ENCODE measurements around the gene OXER1. TPM values are rescaled to one million over a fixed set of nuclear protein-coding genes. Genes with fewer than 3 reads are reported as not detected.
A peak's percentile ranks its signal among the peaks of the same experiment; 100 is the strongest.

The OXER1 gene
- total RNA-seq, 6 donors from 2014 or later: 0.22 to 3.1 (median 1.3) TPM

- H3K9me3 ChIP-seq: no peaks in the 10 kb centered on the region
- no peaks in the 10 kb centered on the region for H3K27me3 ChIP-seq
- H3K36me3 ChIP-seq: peaks cover 0 to 5% (median 0%) of the 10 kb centered on the region in 4 donors
- peaks cover 0 to 19% (median 11%) of the 10 kb centered on the region in 4 donors for H3K4me1 ChIP-seq
- WGBS, 2 donors: 84 to 87% methylated on average over 2 of the region's 2 CpGs
- no peak for TF ChIP-seq POLR2A (IDR thresholded peaks at IDR 0.05)
- peak in 1 of 4 donors; percentile 9 for TF ChIP-seq EP300 (IDR thresholded peaks at IDR 0.05)
- ATAC-seq (ENCODE audit: low FRiP score in 2 of 2) (peak in 1 of 2 donors; percentile 9), DNase-seq (peak in 1 of 2 donors; percentile 36)
- H3K4me3 ChIP-seq: no peak overlapping the region
- H3K27ac ChIP-seq: no peak overlapping the region
These were observed 39.0 kb downstream of the OXER1 start for GRCh38 chr2:42724886-42725285.

- no peak for TF ChIP-seq POLR2AphosphoS5 (IDR thresholded peaks at IDR 0.05)
- no peak for TF ChIP-seq CTCF (IDR thresholded peaks at IDR 0.05)
- no peak for TF ChIP-seq POLR2A (IDR thresholded peaks at IDR 0.05)
- TF ChIP-seq EP300 (IDR thresholded peaks at IDR 0.05): no peak
- Histone ChIP-seq H3K27ac (no peak overlapping the region), H3K4me1 (peaks cover 0 to 19% (median 11%) of the 10 kb centered on the region in 4 donors), H3K27me3 (no peaks in the 10 kb centered on the region), H3K36me3 (peaks cover 0 to 5% (median 0%) of the 10 kb centered on the region in 4 donors), H3K9me3 (no peaks in the 10 kb centered on the region), H3K4me3 (no peak overlapping the region)
- no peak for DNase-seq
- ATAC-seq (ENCODE audit: low FRiP score in 2 of 2): no peak
These were observed 40.5 kb downstream of the OXER1 start for GRCh38 chr2:42723465-42723864.

- Histone ChIP-seq H3K36me3 (peaks cover 0 to 5% (median 0%) of the 10 kb centered on the region in 4 donors), H3K9me3 (no peaks in the 10 kb centered on the region), H3K4me1 (peaks cover 0 to 19% (median 11%) of the 10 kb centered on the region in 4 donors), H3K27ac (peak overlapping the region in 3 of 4 donors; percentile 27 to 61 (median 54)), H3K4me3 (peak overlapping the region in 1 of 4 donors; percentile 8), H3K27me3 (no peaks in the 10 kb centered on the region)
- ATAC-seq (ENCODE audit: low FRiP score in 2 of 2): peak; percentile 89
- peak in 1 of 2 donors; percentile 88 for DNase-seq
- WGBS, 2 donors: 46 to 50% methylated on average over 7 of the region's 7 CpGs
- TF ChIP-seq EP300 (IDR thresholded peaks at IDR 0.05) (peak in 1 of 4 donors; percentile 62), CTCF (IDR thresholded peaks at IDR 0.05) (no peak), POLR2AphosphoS5 (IDR thresholded peaks at IDR 0.05) (peak; percentile 39 to 55), POLR2A (IDR thresholded peaks at IDR 0.05) (no peak)
These were observed 41.4 kb downstream of the OXER1 start for GRCh38 chr2:42722320-42723190.

- no peak for TF ChIP-seq POLR2AphosphoS5 (IDR thresholded peaks at IDR 0.05)
- no peak for TF ChIP-seq CTCF (IDR thresholded peaks at IDR 0.05)
- no peak for TF ChIP-seq POLR2A (IDR thresholded peaks at IDR 0.05)
- no peak for TF ChIP-seq EP300 (IDR thresholded peaks at IDR 0.05)
- Histone ChIP-seq H3K4me1 (peaks cover 0 to 19% (median 11%) of the 10 kb centered on the region in 4 donors), H3K27ac (peak overlapping the region in 3 of 4 donors; percentile 8 to 61 (median 54)), H3K4me3 (no peak overlapping the region), H3K9me3 (no peaks in the 10 kb centered on the region), H3K36me3 (peaks cover 0 to 5% (median 0%) of the 10 kb centered on the region in 4 donors), H3K27me3 (no peaks in the 10 kb centered on the region)
- ATAC-seq (ENCODE audit: low FRiP score in 2 of 2): no peak
- no peak for DNase-seq
- WGBS, 2 donors: 78 to 82% methylated on average over 2 of the region's 2 CpGs
These were observed 42.0 kb downstream of the OXER1 start for GRCh38 chr2:42721898-42722297.

GRCh38 chr2:42714686-42715085, 49.2 kb downstream of the OXER1 start:
- ATAC-seq (ENCODE audit: low FRiP score in 2 of 2): no peak
- no peak for DNase-seq
- Histone ChIP-seq H3K4me3 (no peak overlapping the region), H3K36me3 (no peaks in the 10 kb centered on the region), H3K4me1 (no peaks in the 10 kb centered on the region), H3K27ac (no peak overlapping the region), H3K9me3 (no peaks in the 10 kb centered on the region), H3K27me3 (no peaks in the 10 kb centered on the region)
- 93 to 95% methylated on average over 4 to 7 of the region's 7 CpGs for WGBS, 2 donors
- TF ChIP-seq POLR2AphosphoS5 (IDR thresholded peaks at IDR 0.05): no peak
- no peak for TF ChIP-seq CTCF (IDR thresholded peaks at IDR 0.05)
- TF ChIP-seq POLR2A (IDR thresholded peaks at IDR 0.05): no peak
- no peak for TF ChIP-seq EP300 (IDR thresholded peaks at IDR 0.05)
